DND-41 (cell line): Measurements from ENCODE around the gene RNF151.

ENCODE experiments used
- ATAC-seq: fragments of 200-7000 bp; cut with Tn5 transposase; 3 replicates; pipeline ENCODE4 v1.9.1; 2021; ENCODE audit warnings: low read depth; ENCODE audit not compliant: insufficient read depth
- DNase-seq: peaks from one replicate; pipeline ENCODE4 v3.0.0-alpha.2; 2020
- H2AFZ ChIP-seq: 2 replicates; pipeline ENCODE4 v1.6.0; 2012; ENCODE audit warnings: low read depth, low read length
- H3K27ac ChIP-seq: 2 replicates; pipeline ENCODE4 v1.5.1; 2012; ENCODE audit warnings: low read length, inconsistent platforms
- H3K27me3 ChIP-seq: fragments of 200-600 bp; sonication (generic); 2 replicates; pipeline ENCODE4 v1.6.0; 2012; ENCODE audit warnings: low read length, mild to moderate bottlenecking, inconsistent platforms; ENCODE audit not compliant: insufficient read depth, poor library complexity
- H3K36me3 ChIP-seq: 2 replicates; pipeline ENCODE4 v1.5.1; 2012; ENCODE audit warnings: low read length, inconsistent platforms; ENCODE audit not compliant: insufficient read depth
- H3K4me1 ChIP-seq: 2 replicates; pipeline ENCODE4 v1.5.1; 2012; ENCODE audit warnings: mild to moderate bottlenecking, low read length; ENCODE audit not compliant: insufficient read depth
- H3K4me2 ChIP-seq: 2 replicates; pipeline ENCODE4 v1.6.0; 2012; ENCODE audit warnings: mild to moderate bottlenecking, moderate library complexity, low read length, inconsistent platforms; ENCODE audit not compliant: insufficient read depth
- H3K4me3 ChIP-seq, 2 experiments: fragments of 200-600 bp in 1 of 2; shearing (Covaris generic) in 1 of 2; 2 replicates each; pipeline ENCODE4 v1.5.1; 2012 to 2016; ENCODE audit warnings: inconsistent platforms in 2 of 2, low read length in 2 of 2, mild to moderate bottlenecking in 2 of 2, low read depth in 1 of 2, moderate library complexity in 1 of 2
- H3K79me2 ChIP-seq: 2 replicates; pipeline ENCODE4 v1.6.0; 2012; ENCODE audit warnings: low read length, inconsistent platforms; ENCODE audit not compliant: insufficient read depth
- H3K9ac ChIP-seq: 2 replicates; pipeline ENCODE4 v1.6.0; 2012; ENCODE audit warnings: low read depth, mild to moderate bottlenecking, inconsistent platforms, low read length, moderate library complexity
- H3K9me3 ChIP-seq: 2 replicates; pipeline ENCODE4 v1.5.1; 2012; ENCODE audit warnings: low read length, moderate library complexity, mild to moderate bottlenecking, inconsistent platforms; ENCODE audit not compliant: insufficient read depth, severe bottlenecking
- H4K20me1 ChIP-seq: 2 replicates; pipeline ENCODE4 v1.6.0; 2012; ENCODE audit warnings: low read length; ENCODE audit not compliant: insufficient read depth
- CTCF ChIP-seq: IDR thresholded peaks from 2 replicates; pipeline ENCODE4 v1.5.1; 2012; ENCODE audit warnings: borderline replicate concordance, low read length, moderate library complexity, mild to moderate bottlenecking; ENCODE audit not compliant: poor library complexity, severe bottlenecking; ENCODE audit errors: extremely low read depth
- EZH2 ChIP-seq: IDR thresholded peaks from 3 replicates; pipeline ENCODE4 v1.6.1; 2012; ENCODE audit warnings: borderline replicate concordance, low read depth, mild to moderate bottlenecking, moderate library complexity, low read length, inconsistent platforms; ENCODE audit not compliant: severe bottlenecking

Gene RNF151

GRCh38 chr16:2007081-2007836 lies 40.6 kb downstream of the RNF151 start:
- peak overlapping the region in 1 of 2 experiments; percentile 70; a peak in 2 of 4 replicates for H3K4me3 ChIP-seq
- DNase-seq (no peak), ATAC-seq (no peak)
- peaks cover 75% of the 10 kb centered on the region for H3K79me2 ChIP-seq
- TF ChIP-seq EZH2 (no peak), CTCF (no peak)
- H3K9me3 ChIP-seq = no peaks in the 10 kb centered on the region
- no peaks in the 10 kb centered on the region for H3K27me3 ChIP-seq
- peak overlapping the region; percentile 19; the same call in 1 of the 2 replicates for H3K27ac ChIP-seq
- peaks cover 57% of the 10 kb centered on the region for H3K36me3 ChIP-seq
- no peak overlapping the region for H2AFZ ChIP-seq
- peaks cover 68% of the 10 kb centered on the region for H4K20me1 ChIP-seq
- H3K4me2 ChIP-seq = peak overlapping the region; percentile 89
- H3K4me1 ChIP-seq = peaks cover 45% of the 10 kb centered on the region
- peak overlapping the region; percentile 95 for H3K9ac ChIP-seq

GRCh38 chr16:2008009-2008526 lies 41.4 kb downstream of the RNF151 start:
- Histone ChIP-seq H3K4me1 (peaks cover 45% of the 10 kb centered on the region), H2AFZ (no peak overlapping the region), H3K27me3 (no peaks in the 10 kb centered on the region), H3K36me3 (peaks cover 49% of the 10 kb centered on the region), H3K9ac (peak overlapping the region; percentile 95), H4K20me1 (peaks cover 63% of the 10 kb centered on the region), H3K79me2 (peaks cover 75% of the 10 kb centered on the region), H3K9me3 (no peaks in the 10 kb centered on the region), H3K27ac (peak overlapping the region; percentile 80), H3K4me3 (peak overlapping the region; percentile 70 to 97; a peak in 3 of 4 replicates), H3K4me2 (peak overlapping the region; percentile 89)
- DNase-seq (peak; percentile 67), ATAC-seq (peak; percentile 32)
- no peak for TF ChIP-seq EZH2
- TF ChIP-seq CTCF = no peak

DNA sequence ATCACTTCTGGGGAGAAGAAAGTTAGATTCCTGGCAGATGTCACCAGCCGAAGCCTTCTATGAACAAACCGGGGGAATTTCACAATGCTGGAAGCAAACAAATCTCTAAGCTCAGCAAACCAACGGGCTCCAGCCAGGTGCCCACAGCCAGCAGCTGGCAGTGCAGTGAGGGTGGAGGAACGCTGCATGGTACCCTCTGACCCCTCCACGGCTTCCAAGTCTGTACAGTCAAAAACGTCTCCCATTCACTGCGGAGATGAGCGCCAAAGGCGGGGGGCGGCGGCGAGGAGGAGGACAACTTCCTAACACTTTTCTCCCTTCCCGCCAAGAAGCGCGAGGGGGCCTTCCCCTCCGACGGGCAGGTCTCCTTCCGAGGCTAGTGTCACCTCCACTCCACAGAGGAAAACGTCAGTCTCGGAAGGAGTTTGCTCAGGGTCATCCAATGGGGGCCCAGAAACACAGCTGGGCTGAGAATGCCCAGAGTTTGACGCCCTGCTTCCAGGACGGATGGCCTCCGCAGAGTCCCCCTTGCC lies 42.0 kb downstream of the RNF151 start:
- TF ChIP-seq EZH2 (no peak), CTCF (no peak)
- Histone ChIP-seq H2AFZ (0 out of 2 replicates have a peak overlapping the region, but pooled peaks have one; percentile 73), H3K79me2 (peaks cover 70% of the 10 kb centered on the region), H3K4me3 (peak overlapping the region; percentile 70 to 97), H4K20me1 (peaks cover 57% of the 10 kb centered on the region), H3K4me1 (peaks cover 45% of the 10 kb centered on the region), H3K27ac (peak overlapping the region; percentile 80), H3K36me3 (peaks cover 42% of the 10 kb centered on the region), H3K27me3 (no peaks in the 10 kb centered on the region), H3K9me3 (no peaks in the 10 kb centered on the region), H3K4me2 (peak overlapping the region; percentile 89), H3K9ac (peak overlapping the region; percentile 95)
- ATAC-seq (peak; percentile 18; the same call in 1 of the 3 replicates), DNase-seq (peak; percentile 63)
